Neural progenitor cell (in vitro differentiated cells): ENCODE results near the gene CLEC3B. TPM values are rescaled to one million over a fixed set of nuclear protein-coding genes. Genes with fewer than 3 reads are reported as not detected.

ENCODE experiments used
- DNase-seq: peaks from one replicate; pipeline ENCODE4 v3.0.0-alpha.2; 2016; ENCODE audit warnings: low spot score
- H2AFZ ChIP-seq: fragments of 200-600 bp; sonication (generic); replicated peaks from 2 replicates; pipeline ENCODE4 v1.6.1; 2016; ENCODE audit warnings: antibody characterized with exemption
- H3F3A ChIP-seq: fragments of 200-600 bp; sonication (generic); 2 replicates; pipeline ENCODE4 v1.6.1; 2016; ENCODE audit warnings: antibody characterized with exemption, low read depth
- H3K27ac ChIP-seq: fragments of 200-600 bp; sonication (generic); 2 replicates; pipeline ENCODE4 v1.5.1; 2016; ENCODE audit warnings: mild to moderate bottlenecking
- H3K27me3 ChIP-seq: fragments of 200-600 bp; sonication (generic); 2 replicates; pipeline ENCODE4 v1.6.1; 2016; ENCODE audit warnings: mild to moderate bottlenecking, moderate library complexity
- H3K36me3 ChIP-seq: fragments of 200-600 bp; sonication (generic); 2 replicates; pipeline ENCODE4 v1.5.1; 2016
- H3K4me1 ChIP-seq: fragments of 200-600 bp; sonication (generic); 2 replicates; pipeline ENCODE4 v1.6.1; 2016; ENCODE audit warnings: mixed run types
- H3K4me2 ChIP-seq: fragments of 200-600 bp; sonication (generic); 2 replicates; pipeline ENCODE4 v1.6.1; 2016
- H3K4me3 ChIP-seq: fragments of 200-600 bp; sonication (generic); 2 replicates; pipeline ENCODE4 v1.5.1; 2016
- H3K79me2 ChIP-seq: fragments of 200-600 bp; sonication (generic); 2 replicates; pipeline ENCODE4 v1.6.1; 2016; ENCODE audit warnings: low read depth
- H3K9ac ChIP-seq: fragments of 200-600 bp; sonication (generic); 2 replicates; pipeline ENCODE4 v1.6.1; 2016
- H3K9me3 ChIP-seq: fragments of 200-600 bp; sonication (generic); 2 replicates; pipeline ENCODE4 v1.5.1; 2016; ENCODE audit warnings: low read depth
- H4K20me1 ChIP-seq: fragments of 200-600 bp; sonication (generic); 2 replicates; pipeline ENCODE4 v1.6.1; 2016; ENCODE audit warnings: low read depth
- H3K27ac Mint-ChIP-seq: 3 replicates; pipeline ENCODE4 v1.8.0; 2021; ENCODE audit warnings: mixed read lengths
- H3K27me3 Mint-ChIP-seq: 2 replicates; pipeline ENCODE4 v1.8.0; 2022; ENCODE audit warnings: low read depth, mild to moderate bottlenecking, inconsistent platforms, moderate library complexity, mixed read lengths; ENCODE audit not compliant: insufficient read depth
- H3K36me3 Mint-ChIP-seq: 3 replicates; pipeline ENCODE4 v1.8.0; 2021; ENCODE audit warnings: mixed read lengths
- H3K4me1 Mint-ChIP-seq: 3 replicates; pipeline ENCODE4 v1.8.0; 2021; ENCODE audit warnings: mixed read lengths
- H3K4me3 Mint-ChIP-seq: 3 replicates; pipeline ENCODE4 v1.8.0; 2021; ENCODE audit warnings: mild to moderate bottlenecking, moderate library complexity, mixed read lengths
- H3K9me3 Mint-ChIP-seq: 3 replicates; pipeline ENCODE4 v1.8.0; 2020; ENCODE audit warnings: mixed read lengths
- CTCF ChIP-seq: fragments of 200-600 bp; sonication (generic); IDR thresholded peaks from 2 replicates; pipeline ENCODE4 v1.5.1; 2017; ENCODE audit warnings: antibody characterized with exemption, mild to moderate bottlenecking
- EZH2 ChIP-seq: fragments of 200-600 bp; sonication (generic); IDR thresholded peaks from 2 replicates; pipeline ENCODE4 v1.6.1; 2017; ENCODE audit warnings: antibody characterized with exemption, mild to moderate bottlenecking, moderate library complexity
- EZH2phosphoT487 ChIP-seq: fragments of 200-600 bp; sonication (generic); IDR thresholded peaks from 2 replicates; pipeline ENCODE4 v1.6.1; 2017; ENCODE audit warnings: antibody characterized with exemption
- total RNA-seq: library from RNA; depleted of rRNA; stranded (reverse); fragments of >200 nt; gene quantifications from 2 replicates; pipeline ENCODE4 v1.2.3, GENCODE V29; 2015; ENCODE audit warnings: low replicate concordance

The CLEC3B gene
- total RNA-seq, 1 donor from 2014 or later = not detected

- Mint-ChIP-seq H3K4me3 (no peak overlapping the region), H3K27me3 (no peaks in the 10 kb centered on the region), H3K9me3 (no peaks in the 10 kb centered on the region), H3K36me3 (peaks cover 21% of the 10 kb centered on the region), H3K27ac (no peak overlapping the region), H3K4me1 (no peaks in the 10 kb centered on the region)
- no peaks in the 10 kb centered on the region for H3F3A ChIP-seq
- H3K9ac ChIP-seq = no peak overlapping the region
- H3K36me3 ChIP-seq = no peaks in the 10 kb centered on the region
- no peaks in the 10 kb centered on the region for H4K20me1 ChIP-seq
- no peak overlapping the region for H2AFZ ChIP-seq
- no peak overlapping the region for H3K4me2 ChIP-seq
- H3K27ac ChIP-seq = no peak overlapping the region
- TF ChIP-seq CTCF (no peak), EZH2phosphoT487 (no peak), EZH2 (no peak)
- no peak for DNase-seq
- H3K27me3 ChIP-seq = no peaks in the 10 kb centered on the region
- no peaks in the 10 kb centered on the region for H3K9me3 ChIP-seq
- no peak overlapping the region for H3K4me3 ChIP-seq
- H3K79me2 ChIP-seq = no peaks in the 10 kb centered on the region
- H3K4me1 ChIP-seq = peaks cover 5% of the 10 kb centered on the region
Measured at GRCh38 chr3:45011756-45012508, 14.2 kb upstream of the CLEC3B start.

GRCh38 chr3:45012577-45012976 lies 13.5 kb upstream of the CLEC3B start:
- no peak overlapping the region for H3K27ac Mint-ChIP-seq

GRCh38 chr3:45016916-45017315 lies 9.2 kb upstream of the CLEC3B start:
- TF ChIP-seq EZH2 (no peak), EZH2phosphoT487 (no peak), CTCF (no peak)
- Mint-ChIP-seq H3K4me1 (no peaks in the 10 kb centered on the region), H3K27ac (no peak overlapping the region)

More at GRCh38 chr3:45012577-45012976, 13.5 kb upstream of the CLEC3B start:
- no peak for DNase-seq
- H3K4me1 ChIP-seq = peaks cover 5% of the 10 kb centered on the region
- no peaks in the 10 kb centered on the region for H3K9me3 ChIP-seq
- H3K27ac ChIP-seq = no peak overlapping the region
- H3K79me2 ChIP-seq = no peaks in the 10 kb centered on the region
- Mint-ChIP-seq H3K36me3 (peaks cover 19% of the 10 kb centered on the region), H3K9me3 (no peaks in the 10 kb centered on the region), H3K27me3 (no peaks in the 10 kb centered on the region), H3K4me1 (no peaks in the 10 kb centered on the region), H3K4me3 (no peak overlapping the region)
- TF ChIP-seq EZH2phosphoT487 (no peak), CTCF (no peak), EZH2 (no peak)
- no peaks in the 10 kb centered on the region for H3K36me3 ChIP-seq
- H3K27me3 ChIP-seq = no peaks in the 10 kb centered on the region
- no peak overlapping the region for H3K4me2 ChIP-seq
- no peaks in the 10 kb centered on the region for H3F3A ChIP-seq
- no peak overlapping the region for H3K9ac ChIP-seq
- no peak overlapping the region for H2AFZ ChIP-seq
- no peak overlapping the region for H3K4me3 ChIP-seq
- no peaks in the 10 kb centered on the region for H4K20me1 ChIP-seq

More at GRCh38 chr3:45016916-45017315, 9.2 kb upstream of the CLEC3B start:
- Mint-ChIP-seq H3K36me3 (peaks cover 13% of the 10 kb centered on the region), H3K27me3 (no peaks in the 10 kb centered on the region), H3K4me3 (no peak overlapping the region), H3K9me3 (no peaks in the 10 kb centered on the region)
- Histone ChIP-seq H3K4me3 (no peak overlapping the region), H3K4me2 (no peak overlapping the region), H3K9me3 (no peaks in the 10 kb centered on the region), H4K20me1 (no peaks in the 10 kb centered on the region), H3K79me2 (no peaks in the 10 kb centered on the region), H3K27me3 (no peaks in the 10 kb centered on the region), H3K27ac (no peak overlapping the region), H3K4me1 (peaks cover 5% of the 10 kb centered on the region), H3K36me3 (no peaks in the 10 kb centered on the region), H3K9ac (no peak overlapping the region), H2AFZ (no peak overlapping the region), H3F3A (no peaks in the 10 kb centered on the region)
- no peak for DNase-seq
